HPDE6-E6E7 (cell line): ENCODE results near the gene ERCC2.
A peak's percentile ranks its signal among the peaks of the same experiment; 100 is the strongest.
"Not testable (repeated sequence)": the region's sequence is repeated elsewhere in the genome, so short reads cannot be mapped to it uniquely, and the experiment has no call there.

Source experiments
- DNase-seq: peaks from one replicate; pipeline ENCODE4 v3.0.0; 2011; ENCODE audit warnings: missing footprints; ENCODE audit errors: extremely low spot score

Gene ERCC2

DNA sequence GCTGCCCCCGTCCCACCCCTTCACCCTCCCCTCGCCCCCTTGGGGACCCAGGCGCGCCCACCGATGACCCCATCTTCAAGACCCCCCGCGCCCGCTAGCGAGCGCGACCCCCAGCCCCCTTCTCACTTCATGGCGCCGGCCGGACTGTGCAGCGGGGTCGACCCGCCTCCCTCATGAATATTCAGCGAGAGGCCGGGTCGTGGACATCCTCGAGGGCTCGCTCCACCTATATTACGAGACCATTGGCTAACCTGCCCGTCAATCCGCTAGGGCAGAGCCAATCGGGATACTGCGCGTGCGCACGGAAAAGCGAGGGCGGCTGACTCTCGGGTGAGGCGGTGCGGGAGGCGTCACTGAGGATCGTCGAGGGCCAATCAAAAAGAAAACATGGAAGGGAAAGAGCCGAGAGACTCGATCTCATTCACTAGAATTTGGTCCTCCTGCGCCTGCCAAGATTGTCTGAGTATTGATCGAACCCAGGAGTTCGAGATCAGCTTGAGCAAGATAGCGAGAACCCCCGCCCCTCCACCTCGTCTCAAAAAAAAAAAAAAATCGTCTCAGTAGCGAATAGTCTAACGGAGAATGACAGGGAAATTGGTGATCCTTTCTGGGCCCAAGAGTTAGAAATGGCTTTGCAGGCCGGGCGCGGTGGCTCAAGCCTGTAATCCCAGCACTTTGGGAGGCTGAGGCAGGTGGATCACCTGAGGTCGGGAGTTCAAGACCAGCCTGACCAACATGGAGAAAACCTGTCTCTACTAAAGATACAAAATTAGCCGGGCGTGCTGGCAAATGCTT lies at the start of gene ERCC2:
TSS of gene ERCC2 (minus strand) at position 164 of the 795 bp plus-strand sequence. CDS start at position 131, 33 bp downstream.
- peak; percentile 100 for DNase-seq

DNA sequence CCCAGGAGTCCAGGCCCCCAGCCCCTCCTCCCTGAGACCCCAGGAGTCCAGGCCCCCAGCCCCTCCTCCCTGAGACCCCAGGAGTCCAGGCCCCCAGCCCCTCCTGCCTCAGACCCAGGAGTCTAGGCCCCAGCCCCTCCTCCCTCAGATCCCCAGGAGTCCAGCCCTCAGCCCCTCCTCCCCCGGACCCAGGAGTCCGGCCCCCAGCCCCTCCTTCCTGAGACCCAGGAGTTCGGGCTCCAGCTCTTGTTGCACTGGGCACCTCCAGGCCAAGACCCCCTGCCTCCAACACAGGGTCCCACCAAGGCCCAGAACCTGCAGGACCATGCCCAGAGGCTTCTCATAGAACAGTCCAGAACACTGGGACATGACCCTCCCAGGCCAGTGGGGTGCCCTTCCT lies 49.5 kb upstream of the ERCC2 start:
- no peak for DNase-seq

GRCh38 chr19:45419396-45419795 lies 49.0 kb upstream of the ERCC2 start:
- no peak for DNase-seq

GRCh38 chr19:45418802-45419201 lies 48.4 kb upstream of the ERCC2 start:
- no peak for DNase-seq

- DNase-seq = no peak
Measured at GRCh38 chr19:45417151-45417550, 46.8 kb upstream of the ERCC2 start.

DNA sequence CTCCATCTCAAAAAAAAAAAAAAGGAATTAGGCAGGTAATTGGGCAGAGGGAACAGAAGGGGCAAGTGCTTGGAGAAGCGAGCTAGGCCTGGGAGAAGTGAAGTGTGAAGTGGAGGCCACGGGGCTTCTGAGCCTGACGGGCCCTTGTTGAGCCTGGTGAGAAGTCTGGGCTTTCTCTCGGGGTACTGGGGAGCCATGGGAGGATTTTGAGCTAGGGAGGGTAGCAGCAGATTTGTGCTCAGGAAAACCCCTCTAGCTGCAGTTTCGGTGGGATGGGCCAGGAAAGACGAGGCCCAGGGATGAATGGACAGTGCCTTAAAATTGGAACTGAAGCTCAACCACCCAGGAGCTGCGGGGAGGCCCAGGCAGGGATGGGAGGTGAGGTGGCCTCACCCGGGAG lies 44.1 kb upstream of the ERCC2 start:
- no peak for DNase-seq

- no peak for DNase-seq
Measured at GRCh38 chr19:45413497-45413896, 43.1 kb upstream of the ERCC2 start.

DNA sequence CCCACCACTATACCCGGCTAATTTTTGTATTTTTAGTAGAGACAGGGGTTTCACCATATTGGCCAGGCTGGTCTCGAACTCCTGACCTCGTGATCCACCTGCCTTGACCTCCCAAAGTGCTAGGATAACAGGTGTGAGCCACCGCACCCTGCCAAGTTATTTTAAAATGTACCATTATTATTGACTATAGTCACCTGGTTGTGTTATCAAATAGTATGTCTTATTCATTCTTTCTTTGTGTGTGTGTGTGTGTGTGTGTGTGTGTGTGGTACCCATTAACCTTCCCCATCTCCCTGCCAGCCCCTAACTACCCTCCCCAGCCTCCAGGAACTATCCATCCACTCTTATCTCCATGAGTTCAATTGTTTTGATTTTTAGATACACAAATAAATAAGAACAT lies 40.0 kb upstream of the ERCC2 start:
- DNase-seq = not testable (repeated sequence)

DNA sequence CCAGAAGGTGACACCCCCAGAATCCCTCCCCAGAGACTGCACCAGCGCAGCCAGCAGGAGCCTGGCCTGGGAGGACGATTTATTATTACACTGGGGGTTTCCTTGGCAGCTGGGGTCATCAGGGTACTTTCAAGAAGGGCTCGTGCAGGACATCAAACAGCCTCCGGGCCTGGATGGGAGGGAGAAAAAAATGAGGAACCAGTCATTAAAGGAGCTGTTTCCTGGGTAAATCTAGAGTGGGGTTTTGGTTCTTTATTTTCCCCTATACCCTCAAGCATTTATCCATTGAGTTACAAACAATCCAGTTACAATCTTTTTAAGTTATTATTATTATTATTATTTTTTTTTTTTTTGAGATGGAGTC lies 39.2 kb upstream of the ERCC2 start:
- no peak for DNase-seq

GRCh38 chr19:45408830-45409556 lies 38.6 kb upstream of the ERCC2 start:
- no peak for DNase-seq

GRCh38 chr19:45408121-45408520 lies 37.7 kb upstream of the ERCC2 start:
- no peak for DNase-seq

- DNase-seq = not testable (repeated sequence)
Measured at GRCh38 chr19:45407585-45407984, 37.2 kb upstream of the ERCC2 start.

GRCh38 chr19:45407091-45407375 lies 36.7 kb upstream of the ERCC2 start:
- no peak for DNase-seq

DNA sequence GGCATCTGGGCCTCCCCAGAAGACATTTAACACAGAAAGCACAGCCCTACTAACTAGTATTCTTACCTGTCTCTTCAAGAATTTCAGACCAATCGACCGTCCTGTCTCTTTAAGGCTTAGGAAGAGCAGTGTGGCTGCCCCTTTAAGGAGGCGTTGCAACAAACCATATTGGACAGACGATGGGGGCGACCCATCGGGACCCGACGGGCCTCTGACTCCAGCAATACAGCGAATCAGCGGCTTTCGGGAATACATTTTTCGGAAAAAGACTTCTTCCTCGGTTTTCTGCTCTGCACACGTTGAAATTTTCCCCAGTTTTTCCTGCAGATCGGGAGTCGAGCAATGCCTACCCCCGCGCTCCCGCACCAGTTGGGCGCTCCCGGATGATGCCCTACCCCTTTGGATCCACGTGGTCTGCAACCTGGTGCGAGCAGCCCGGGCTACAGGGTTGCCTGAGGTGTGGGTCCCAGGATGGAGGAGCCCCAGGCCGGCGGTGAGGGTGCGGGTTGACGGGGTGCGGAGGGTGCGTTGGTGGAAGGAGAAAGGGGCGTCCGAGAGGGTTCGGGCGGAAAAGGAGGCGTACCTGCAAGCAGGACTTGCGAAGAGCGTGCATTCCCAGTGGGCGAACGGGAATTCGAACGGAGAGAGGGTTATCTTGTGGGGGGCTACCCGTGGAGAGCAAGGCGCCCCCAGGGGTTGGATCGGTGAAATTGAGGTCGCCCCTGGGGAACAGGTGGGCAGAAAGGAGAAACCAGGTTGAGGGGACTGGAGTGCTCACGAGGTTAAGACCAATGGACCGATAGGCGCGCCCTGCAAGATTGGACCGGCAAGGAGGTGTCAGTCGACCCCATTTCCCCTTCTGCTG lies 36.1 kb upstream of the ERCC2 start, which contains the start of gene POLR1G:
TSS of gene POLR1G (plus strand) at position 419 of the 865 bp plus-strand sequence. CDS start at position 472, 53 bp downstream.
- peak; percentile 80 for DNase-seq

GRCh38 chr19:45405435-45406225 lies 35.3 kb upstream of the ERCC2 start:
- DNase-seq = peak; percentile 78

DNA sequence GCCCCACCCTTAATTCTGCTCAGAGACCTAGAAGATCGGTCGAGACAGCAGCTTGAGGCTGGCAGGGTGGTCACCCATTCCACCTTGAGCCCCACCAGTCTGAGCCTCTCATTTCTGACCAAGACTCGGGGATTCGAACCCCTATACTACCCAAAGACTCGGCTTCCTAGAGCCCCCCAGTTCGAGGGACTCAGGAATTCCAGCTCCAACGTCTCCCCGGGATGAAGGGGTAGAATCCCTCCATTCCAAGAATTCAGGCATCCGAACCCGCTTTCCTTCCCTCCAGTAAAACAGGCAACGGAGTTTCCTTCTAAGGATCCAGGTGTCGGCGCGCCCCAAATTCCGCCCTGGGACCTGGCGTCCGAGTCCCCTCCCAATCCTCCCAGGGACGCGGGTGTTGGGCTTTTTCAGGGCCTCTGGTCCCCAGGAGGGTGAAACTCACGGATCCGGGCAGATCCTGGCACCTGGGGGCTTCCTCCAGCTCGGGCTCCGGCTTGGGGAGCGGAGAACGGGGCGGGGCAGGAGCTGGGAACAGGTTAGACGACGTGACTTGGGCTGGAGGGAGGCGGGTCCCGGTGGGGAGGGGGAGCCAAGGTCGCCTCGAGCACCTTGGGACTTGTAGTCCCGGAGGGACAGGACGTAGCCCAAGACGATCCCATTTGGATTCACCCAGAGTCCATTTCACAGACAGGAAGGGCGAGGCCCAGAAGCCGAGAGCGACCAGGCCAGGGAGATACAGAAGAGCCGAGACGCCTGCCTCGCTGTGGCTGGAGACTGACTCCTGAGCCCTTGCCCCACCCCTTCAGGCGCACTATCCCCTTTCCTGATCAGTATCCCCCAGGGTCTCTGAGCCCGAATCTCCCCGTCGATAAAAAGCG lies 34.4 kb upstream of the ERCC2 start, which contains the start of gene PPP1R13L:
TSS of gene PPP1R13L (minus strand) at position 513 of the 878 bp plus-strand sequence. CDS start 6,751 bp downstream, outside the sequence.
- peak; percentile 79 for DNase-seq

GRCh38 chr19:45403781-45404556 lies 33.6 kb upstream of the ERCC2 start:
- no peak for DNase-seq

GRCh38 chr19:45403272-45403671 lies 32.9 kb upstream of the ERCC2 start:
- no peak for DNase-seq

- DNase-seq = peak; percentile 79
Measured at GRCh38 chr19:45402298-45403061, 32.1 kb upstream of the ERCC2 start.
